Measurements from ENCODE around the gene SORBS2. TPM values are rescaled to one million over a fixed set of nuclear protein-coding genes. Genes with fewer than 3 reads are reported as not detected.

The SORBS2 gene
- total RNA-seq, 1 experiment from 2014 or later: 0.34 TPM

GRCh38 chr4:185792384-185793115 is 19.4 kb downstream of the SORBS2 start:
- ChIA-PET RAD21 (ENCODE audit: low non-redundant PET in 1 of 2, low total read pairs in 2 of 2, uncharacterized antibody in 2 of 2, unreplicated experiment in 2 of 2) (no interaction called here), POLR2A (no interaction called here), CTCF (no interaction called here)
- Histone ChIP-seq H3K9me3 (ENCODE audit: control insufficient read depth in 1 of 2, insufficient read depth in 1 of 2, low read depth in 1 of 2, low read length in 2 of 2) (no peaks in the 10 kb centered on the region), H2AFZ (ENCODE audit: low read depth, low read length, poor library complexity, severe bottlenecking) (peak overlapping the region; percentile 81), H3K9me2 (ENCODE audit: insufficient read depth) (no peaks in the 10 kb centered on the region), H3K27me3 (ENCODE audit: insufficient read depth, low read length) (no peaks in the 10 kb centered on the region), H3K4me2 (ENCODE audit: low read length) (peak overlapping the region; percentile 15; the same call in 1 of the 2 replicates), H3K79me2 (ENCODE audit: insufficient read depth, low read length) (no peaks in the 10 kb centered on the region), H3K4me3 (replicated peaks in 1 of 2; ENCODE audit: low read depth in 1 of 2, low read length in 2 of 2) (no peak overlapping the region), H3K9ac (ENCODE audit: low read length) (no peak overlapping the region), H4K20me1 (ENCODE audit: insufficient read depth) (no peaks in the 10 kb centered on the region), H3K4me1 (ENCODE audit: control insufficient read depth in 1 of 2, insufficient read depth in 2 of 2, low read length in 2 of 2) (peaks cover 3 to 9% of the 10 kb centered on the region in 2 experiments; a peak in 2 of 4 replicates), H3K36me3 (ENCODE audit: control insufficient read depth in 1 of 2, insufficient read depth in 2 of 2, low read length in 2 of 2) (no peaks in the 10 kb centered on the region), H3K27ac (ENCODE audit: low read depth, low read length) (no peak overlapping the region)
- intact Hi-C loops (cut with micrococcal nuclease): no loop called here
- TF ChIP-seq MAX (IDR thresholded peaks at IDR 0.05) (no peak), SP1 (IDR thresholded peaks at IDR 0.05; ENCODE audit: low read depth) (no peak)
- no TSS peak for BruUV-seq (replicated peaks)
- DNase-seq (ENCODE audit: low read depth, low spot score): no peak
- ATAC-seq: peak; percentile 65; the same call in 1 of the 2 replicates

GRCh38 chr4:185787926-185788679 is 23.9 kb downstream of the SORBS2 start:
- no peaks in the 10 kb centered on the region for H3K36me3 ChIP-seq (ENCODE audit: control insufficient read depth in 1 of 2, insufficient read depth in 2 of 2, low read length in 2 of 2)
- DNase-seq (ENCODE audit: low read depth, low spot score) (no peak), ATAC-seq (no peak)
- ChIA-PET CTCF (no interaction called here), POLR2A (no interaction called here), RAD21 (ENCODE audit: low non-redundant PET in 1 of 2, low total read pairs in 2 of 2, uncharacterized antibody in 2 of 2, unreplicated experiment in 2 of 2) (no interaction called here)
- H2AFZ ChIP-seq (ENCODE audit: low read depth, low read length, poor library complexity, severe bottlenecking): no peak overlapping the region
- TF ChIP-seq SIN3A (IDR thresholded peaks at IDR 0.05; ENCODE audit: low read depth) (no peak), TCF7L2 (IDR thresholded peaks at IDR 0.05; ENCODE audit: borderline replicate concordance, extremely low read depth, insufficient read depth, insufficient read length) (no peak), MAX (IDR thresholded peaks at IDR 0.05) (no peak), POLR2AphosphoS5 (IDR thresholded peaks at IDR 0.05; ENCODE audit: low read depth, low read length) (no peak), CEBPB (IDR thresholded peaks at IDR 0.05; ENCODE audit: low read depth) (no peak), EGR1 (IDR thresholded peaks at IDR 0.05; ENCODE audit: low read depth) (no peak), ATF3 (IDR thresholded peaks at IDR 0.05) (no peak), CTCF (IDR thresholded peaks at IDR 0.05 in 2 of 3, conservative IDR thresholded peaks at IDR 0.05 in 1 of 3; ENCODE audit: borderline replicate concordance in 1 of 3, insufficient read depth in 1 of 3, low read depth in 2 of 3, low read length in 2 of 3) (no peak), EZH2 (IDR thresholded peaks at IDR 0.05) (no peak), ZNF274 (IDR thresholded peaks at IDR 0.05; ENCODE audit: low read depth, low read length) (no peak), EZH2phosphoT487 (IDR thresholded peaks at IDR 0.05; ENCODE audit: borderline replicate concordance) (no peak), CBX3 (IDR thresholded peaks at IDR 0.05; ENCODE audit: low read depth) (no peak), YY1 (IDR thresholded peaks at IDR 0.05; ENCODE audit: extremely low read depth, insufficient replicate concordance, low read depth, low read length) (no peak), ELF1 (IDR thresholded peaks at IDR 0.05; ENCODE audit: borderline replicate concordance, low read depth) (no peak), FOSL1 (IDR thresholded peaks at IDR 0.05; ENCODE audit: low read depth) (no peak)
- H4K20me1 ChIP-seq (ENCODE audit: insufficient read depth): no peaks in the 10 kb centered on the region
- H3K4me2 ChIP-seq (ENCODE audit: low read length): no peak overlapping the region
- no peaks in the 10 kb centered on the region for H3K9me2 ChIP-seq (ENCODE audit: insufficient read depth)
- no peaks in the 10 kb centered on the region for H3K9me3 ChIP-seq (ENCODE audit: control insufficient read depth in 1 of 2, insufficient read depth in 1 of 2, low read depth in 1 of 2, low read length in 2 of 2)
- peaks cover 3 to 7% of the 10 kb centered on the region in 2 experiments; a peak in 2 of 4 replicates for H3K4me1 ChIP-seq (ENCODE audit: control insufficient read depth in 1 of 2, insufficient read depth in 2 of 2, low read length in 2 of 2)
- H3K27ac ChIP-seq (ENCODE audit: low read depth, low read length): no peak overlapping the region
- H3K79me2 ChIP-seq (ENCODE audit: insufficient read depth, low read length): no peaks in the 10 kb centered on the region
- H3K27me3 ChIP-seq (ENCODE audit: insufficient read depth, low read length): no peaks in the 10 kb centered on the region
- intact Hi-C loops (cut with micrococcal nuclease): no loop called here
- no peak overlapping the region for H3K4me3 ChIP-seq (replicated peaks in 1 of 2; ENCODE audit: low read depth in 1 of 2, low read length in 2 of 2)
- no TSS peak for BruUV-seq (replicated peaks)
- no peak overlapping the region for H3K9ac ChIP-seq (ENCODE audit: low read length)
